Liver (tissue), 9 donors: Measurements from ENCODE around the gene SLCO2A1. TPM values are rescaled to one million over a fixed set of nuclear protein-coding genes. Genes with fewer than 3 reads are reported as not detected.

ENCODE experiments used
- DNase-seq: peaks from one replicate; pipeline ENCODE4 v3.0.0-alpha.2; 2017; ENCODE audit warnings: low spot score
- H3K27ac ChIP-seq, 2 donors: one replicate each; pipeline ENCODE4 v1.7.0; 2013; ENCODE audit warnings: inconsistent platforms in 2 of 2, low read length in 2 of 2, control low read depth in 1 of 2, low read depth in 1 of 2, mild to moderate bottlenecking in 1 of 2
- H3K27me3 ChIP-seq, 4 donors: one replicate each; pipeline versions ENCODE4 v1.6.1 to v1.7.0; 2013; ENCODE audit warnings: low read length in 3 of 4, inconsistent platforms in 1 of 4, mild to moderate bottlenecking in 1 of 4, moderate library complexity in 1 of 4; ENCODE audit not compliant: control insufficient read depth in 4 of 4, insufficient read depth in 4 of 4
- H3K36me3 ChIP-seq, 4 donors: one replicate each; pipeline versions ENCODE4 v1.6.1 to v1.7.0; 2013; ENCODE audit warnings: low read length in 3 of 4, mild to moderate bottlenecking in 3 of 4, low read depth in 1 of 4, moderate library complexity in 1 of 4; ENCODE audit not compliant: control insufficient read depth in 4 of 4, insufficient read depth in 3 of 4
- H3K4me1 ChIP-seq, 4 donors: one replicate each; pipeline versions ENCODE4 v1.6.1 to v1.7.0; 2013; ENCODE audit warnings: low read length in 3 of 4, mild to moderate bottlenecking in 3 of 4, moderate library complexity in 1 of 4; ENCODE audit not compliant: control insufficient read depth in 4 of 4, insufficient read depth in 4 of 4
- H3K4me3 ChIP-seq, 3 donors: one replicate each; pipeline versions ENCODE4 v1.6.1 to v1.7.0; 2013; ENCODE audit warnings: low read length in 3 of 3, control low read depth in 1 of 3, low read depth in 1 of 3, mild to moderate bottlenecking in 1 of 3
- H3K9ac ChIP-seq, 2 donors: one replicate each; pipeline ENCODE4 v1.7.0; 2013; ENCODE audit warnings: low read length in 2 of 2, mild to moderate bottlenecking in 2 of 2, moderate library complexity in 2 of 2, control low read depth in 1 of 2, low read depth in 1 of 2
- H3K9me3 ChIP-seq, 4 donors: one replicate each; pipeline versions ENCODE4 v1.6.1 to v1.7.0; 2013; ENCODE audit warnings: low read length in 3 of 4; ENCODE audit not compliant: control insufficient read depth in 4 of 4
- EGR1 ChIP-seq, 2 donors: IDR thresholded peaks; 2 replicates each; pipeline ENCODE4 v1.6.1; 2016 to 2018; ENCODE audit warnings: antibody characterized with exemption in 2 of 2, low read depth in 2 of 2
- FOXA1 ChIP-seq: IDR thresholded peaks from 2 replicates; pipeline ENCODE4 v1.6.1; 2016; ENCODE audit warnings: antibody characterized with exemption
- FOXA2 ChIP-seq: IDR thresholded peaks from 2 replicates; pipeline ENCODE4 v1.6.1; 2016; ENCODE audit warnings: antibody characterized with exemption
- GABPA ChIP-seq, 2 donors: IDR thresholded peaks in 1 of 2; conservative IDR thresholded peaks in 1 of 2; 2 replicates each; pipeline ENCODE4 v1.6.1; 2016; ENCODE audit warnings: antibody characterized with exemption in 2 of 2, mild to moderate bottlenecking in 1 of 2, moderate library complexity in 1 of 2
- HNF4A ChIP-seq, 2 donors: conservative IDR thresholded peaks; 2 replicates each; pipeline ENCODE4 v1.6.1; 2016; ENCODE audit warnings: antibody characterized with exemption in 2 of 2, mild to moderate bottlenecking in 2 of 2
- HNF4G ChIP-seq: IDR thresholded peaks from 2 replicates; pipeline ENCODE4 v1.6.1; 2016; ENCODE audit warnings: antibody characterized with exemption
- JUND ChIP-seq, 2 donors: IDR thresholded peaks; 2 replicates each; pipeline ENCODE4 v1.6.1; 2016; ENCODE audit warnings: antibody characterized with exemption in 2 of 2
- NR2F2 ChIP-seq: IDR thresholded peaks from 2 replicates; pipeline ENCODE4 v1.6.1; 2016; ENCODE audit warnings: antibody characterized with exemption
- RAD21 ChIP-seq, 2 donors: IDR thresholded peaks; 2 replicates each; pipeline ENCODE4 v1.6.1; 2016; ENCODE audit warnings: antibody characterized with exemption in 2 of 2, mild to moderate bottlenecking in 2 of 2
- RXRA ChIP-seq, 2 donors: IDR thresholded peaks; 2 replicates each; pipeline ENCODE4 v1.6.1; 2017 to 2018; ENCODE audit warnings: antibody characterized with exemption in 2 of 2, mild to moderate bottlenecking in 1 of 2
- SP1 ChIP-seq: IDR thresholded peaks from 2 replicates; pipeline ENCODE4 v1.6.1; 2018; ENCODE audit warnings: antibody characterized with exemption, mild to moderate bottlenecking
- TAF1 ChIP-seq: conservative IDR thresholded peaks from 2 replicates; pipeline ENCODE4 v1.6.1; 2016; ENCODE audit warnings: antibody characterized with exemption, mild to moderate bottlenecking
- YY1 ChIP-seq: IDR thresholded peaks from 2 replicates; pipeline ENCODE4 v1.6.1; 2016; ENCODE audit warnings: antibody characterized with exemption, mild to moderate bottlenecking
- WGBS: extraction: QIAGEN DNeasy Blood & Tissue Kit; methylation state at CpG from one replicate; pipeline ENCODE4 v1.1.7; 2013; 5-methylcytosine and 5-hydroxymethylcytosine counted together
- polyA plus RNA-seq, 2 donors: library from polyadenylated mRNA; stranded (reverse) in 1 of 2; unstranded in 1 of 2; fragments of 200-250 nt in 1 of 2; fragments of >200 nt in 1 of 2; fragmentation: Nextera tagmentation in 1 of 2; extraction: Ambion mirVana in 1 of 2; gene quantifications; one replicate each; pipeline versions ENCODE4 v1.2.1 to v1.2.3, GENCODE V29; 2013 to 2015
- total RNA-seq, 2 donors: library from RNA; depleted of rRNA; stranded (reverse); fragments of >200 nt; gene quantifications; one replicate each; pipeline ENCODE4 v1.2.3, GENCODE V29; 2014
- TF ChIP-seq, protein P1 (sequence below): IDR thresholded peaks from 2 replicates; pipeline ENCODE4 v1.6.1; 2016; ENCODE audit warnings: antibody characterized with exemption
- TF ChIP-seq, protein P2 (sequence below): IDR thresholded peaks from 2 replicates; pipeline ENCODE4 v1.6.1; 2016; ENCODE audit warnings: antibody characterized with exemption
- TF ChIP-seq, protein P3 (sequence below): fragments of 150-350 bp; IDR thresholded peaks from 2 replicates; pipeline ENCODE4 v1.5.1; 2017; ENCODE audit warnings: improper control_type of control experiment, low read depth, low read length; ENCODE audit not compliant: missing input control
- TF ChIP-seq, protein P4 (sequence below): IDR thresholded peaks from 2 replicates; pipeline ENCODE4 v1.6.1; 2016; ENCODE audit warnings: antibody characterized with exemption
- TF ChIP-seq, protein P5 (sequence below): IDR thresholded peaks from 2 replicates; pipeline ENCODE4 v1.6.1; 2016; ENCODE audit warnings: antibody characterized with exemption, mild to moderate bottlenecking
- donor health status: healthy.
- donor health status: healthy.
- donor health status: healthy.
- donor health status: healthy.
- donor health status: healthy.

Gene SLCO2A1
- total and polyA plus RNA-seq, 4 donors = 0.56 to 3.1 (median 2.2) TPM

DNA sequence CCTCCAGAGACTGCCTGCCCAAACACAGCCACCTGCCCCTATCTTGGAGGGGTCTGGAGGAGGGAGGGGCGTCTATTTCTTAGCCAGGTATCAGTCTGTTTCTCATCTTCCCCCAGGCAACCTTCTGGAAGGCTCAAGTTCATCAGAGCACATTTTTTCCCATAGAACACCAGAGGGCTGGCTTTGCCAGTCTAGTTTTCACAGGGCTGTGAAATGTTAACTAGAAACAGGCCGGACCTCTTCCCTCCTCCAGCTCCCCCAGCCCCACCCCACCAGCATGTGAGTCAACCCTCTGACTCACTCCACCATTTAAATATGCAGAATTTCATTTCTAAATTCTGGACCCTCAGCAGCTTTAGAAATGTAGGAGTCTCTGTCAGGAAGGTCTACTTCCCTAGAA is 66.9 kb downstream of the SLCO2A1 start:
- TF ChIP-seq GABPA (IDR thresholded peaks at IDR 0.05 in 1 of 2, conservative IDR thresholded peaks at IDR 0.05 in 1 of 2) (no peak), RXRA (IDR thresholded peaks at IDR 0.05) (no peak), HNF4G (no peak), EGR1 (IDR thresholded peaks at IDR 0.05; ENCODE audit: low read depth in 2 of 2) (no peak), HNF4A (conservative IDR thresholded peaks at IDR 0.05) (no peak), JUND (IDR thresholded peaks at IDR 0.05) (no peak), NR2F2 (no peak), TAF1 (no peak)
- TF ChIP-seq, protein P1, sequence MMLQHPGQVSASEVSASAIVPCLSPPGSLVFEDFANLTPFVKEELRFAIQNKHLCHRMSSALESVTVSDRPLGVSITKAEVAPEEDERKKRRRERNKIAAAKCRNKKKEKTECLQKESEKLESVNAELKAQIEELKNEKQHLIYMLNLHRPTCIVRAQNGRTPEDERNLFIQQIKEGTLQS = no peak
- TF ChIP-seq, protein P2, sequence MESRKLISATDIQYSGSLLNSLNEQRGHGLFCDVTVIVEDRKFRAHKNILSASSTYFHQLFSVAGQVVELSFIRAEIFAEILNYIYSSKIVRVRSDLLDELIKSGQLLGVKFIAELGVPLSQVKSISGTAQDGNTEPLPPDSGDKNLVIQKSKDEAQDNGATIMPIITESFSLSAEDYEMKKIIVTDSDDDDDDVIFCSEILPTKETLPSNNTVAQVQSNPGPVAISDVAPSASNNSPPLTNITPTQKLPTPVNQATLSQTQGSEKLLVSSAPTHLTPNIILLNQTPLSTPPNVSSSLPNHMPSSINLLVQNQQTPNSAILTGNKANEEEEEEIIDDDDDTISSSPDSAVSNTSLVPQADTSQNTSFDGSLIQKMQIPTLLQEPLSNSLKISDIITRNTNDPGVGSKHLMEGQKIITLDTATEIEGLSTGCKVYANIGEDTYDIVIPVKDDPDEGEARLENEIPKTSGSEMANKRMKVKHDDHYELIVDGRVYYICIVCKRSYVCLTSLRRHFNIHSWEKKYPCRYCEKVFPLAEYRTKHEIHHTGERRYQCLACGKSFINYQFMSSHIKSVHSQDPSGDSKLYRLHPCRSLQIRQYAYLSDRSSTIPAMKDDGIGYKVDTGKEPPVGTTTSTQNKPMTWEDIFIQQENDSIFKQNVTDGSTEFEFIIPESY = no peak
- TF ChIP-seq, protein P3, sequence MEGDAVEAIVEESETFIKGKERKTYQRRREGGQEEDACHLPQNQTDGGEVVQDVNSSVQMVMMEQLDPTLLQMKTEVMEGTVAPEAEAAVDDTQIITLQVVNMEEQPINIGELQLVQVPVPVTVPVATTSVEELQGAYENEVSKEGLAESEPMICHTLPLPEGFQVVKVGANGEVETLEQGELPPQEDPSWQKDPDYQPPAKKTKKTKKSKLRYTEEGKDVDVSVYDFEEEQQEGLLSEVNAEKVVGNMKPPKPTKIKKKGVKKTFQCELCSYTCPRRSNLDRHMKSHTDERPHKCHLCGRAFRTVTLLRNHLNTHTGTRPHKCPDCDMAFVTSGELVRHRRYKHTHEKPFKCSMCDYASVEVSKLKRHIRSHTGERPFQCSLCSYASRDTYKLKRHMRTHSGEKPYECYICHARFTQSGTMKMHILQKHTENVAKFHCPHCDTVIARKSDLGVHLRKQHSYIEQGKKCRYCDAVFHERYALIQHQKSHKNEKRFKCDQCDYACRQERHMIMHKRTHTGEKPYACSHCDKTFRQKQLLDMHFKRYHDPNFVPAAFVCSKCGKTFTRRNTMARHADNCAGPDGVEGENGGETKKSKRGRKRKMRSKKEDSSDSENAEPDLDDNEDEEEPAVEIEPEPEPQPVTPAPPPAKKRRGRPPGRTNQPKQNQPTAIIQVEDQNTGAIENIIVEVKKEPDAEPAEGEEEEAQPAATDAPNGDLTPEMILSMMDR = no peak
- H3K27me3 ChIP-seq = no peaks in the 10 kb centered on the region
- no peaks in the 10 kb centered on the region for H3K4me1 ChIP-seq
- H3K9ac ChIP-seq = no peak overlapping the region
- H3K36me3 ChIP-seq = no peaks in the 10 kb centered on the region
- no peak for DNase-seq
- H3K4me3 ChIP-seq = no peak overlapping the region
- 58% methylated on average over 2 of the region's 2 CpGs for WGBS
- no peak overlapping the region for H3K27ac ChIP-seq
- H3K9me3 ChIP-seq = no peaks in the 10 kb centered on the region

DNA sequence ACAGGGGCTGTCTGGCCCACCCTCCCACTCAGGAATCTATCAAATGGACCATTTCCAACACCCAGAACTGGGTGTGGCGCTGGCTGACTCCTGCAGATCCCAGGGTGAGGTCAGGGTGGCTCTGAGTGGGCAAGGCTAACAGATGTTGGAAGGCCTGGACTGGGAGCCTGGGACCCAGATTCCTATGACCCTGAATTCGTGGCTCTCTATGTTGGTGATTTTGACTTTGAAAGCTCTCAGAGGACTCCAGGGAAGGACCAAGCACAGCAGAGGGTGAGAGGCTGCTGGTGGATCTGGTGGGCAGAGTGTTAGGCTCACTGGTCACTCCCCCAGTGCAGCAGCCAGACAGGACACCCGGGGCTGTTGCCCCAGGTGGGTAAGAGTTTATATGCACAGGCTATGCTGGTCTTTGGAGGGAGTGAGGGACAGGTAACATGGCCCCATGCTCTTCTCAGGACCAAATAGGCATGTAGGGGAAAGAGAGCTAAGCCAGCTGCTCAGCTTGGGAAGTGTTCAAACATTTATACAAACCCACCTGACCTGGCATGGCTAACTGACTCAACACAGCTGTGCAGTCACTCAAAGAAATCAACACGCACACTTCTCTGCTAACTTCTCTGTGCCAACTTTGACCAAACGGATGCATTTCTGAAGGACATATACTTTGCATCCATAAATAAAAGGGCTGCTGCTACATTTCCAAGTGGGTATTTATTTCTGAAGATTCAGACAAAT is 71.5 kb downstream of the SLCO2A1 start:
- Histone ChIP-seq H3K4me3 (no peak overlapping the region), H3K4me1 (no peaks in the 10 kb centered on the region), H3K9me3 (no peaks in the 10 kb centered on the region), H3K27ac (no peak overlapping the region), H3K9ac (no peak overlapping the region), H3K27me3 (no peaks in the 10 kb centered on the region), H3K36me3 (no peaks in the 10 kb centered on the region)
- TF ChIP-seq, protein P2 = no peak
- TF ChIP-seq YY1 (no peak), GABPA (IDR thresholded peaks at IDR 0.05 in 1 of 2, conservative IDR thresholded peaks at IDR 0.05 in 1 of 2) (no peak), RAD21 (IDR thresholded peaks at IDR 0.05) (no peak), FOXA2 (no peak), SP1 (no peak), TAF1 (no peak), HNF4A (conservative IDR thresholded peaks at IDR 0.05) (no peak), FOXA1 (no peak), NR2F2 (no peak)
- TF ChIP-seq, protein P1 = no peak
- TF ChIP-seq, protein P4, sequence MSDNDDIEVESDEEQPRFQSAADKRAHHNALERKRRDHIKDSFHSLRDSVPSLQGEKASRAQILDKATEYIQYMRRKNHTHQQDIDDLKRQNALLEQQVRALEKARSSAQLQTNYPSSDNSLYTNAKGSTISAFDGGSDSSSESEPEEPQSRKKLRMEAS = no peak
- TF ChIP-seq, protein P5, sequence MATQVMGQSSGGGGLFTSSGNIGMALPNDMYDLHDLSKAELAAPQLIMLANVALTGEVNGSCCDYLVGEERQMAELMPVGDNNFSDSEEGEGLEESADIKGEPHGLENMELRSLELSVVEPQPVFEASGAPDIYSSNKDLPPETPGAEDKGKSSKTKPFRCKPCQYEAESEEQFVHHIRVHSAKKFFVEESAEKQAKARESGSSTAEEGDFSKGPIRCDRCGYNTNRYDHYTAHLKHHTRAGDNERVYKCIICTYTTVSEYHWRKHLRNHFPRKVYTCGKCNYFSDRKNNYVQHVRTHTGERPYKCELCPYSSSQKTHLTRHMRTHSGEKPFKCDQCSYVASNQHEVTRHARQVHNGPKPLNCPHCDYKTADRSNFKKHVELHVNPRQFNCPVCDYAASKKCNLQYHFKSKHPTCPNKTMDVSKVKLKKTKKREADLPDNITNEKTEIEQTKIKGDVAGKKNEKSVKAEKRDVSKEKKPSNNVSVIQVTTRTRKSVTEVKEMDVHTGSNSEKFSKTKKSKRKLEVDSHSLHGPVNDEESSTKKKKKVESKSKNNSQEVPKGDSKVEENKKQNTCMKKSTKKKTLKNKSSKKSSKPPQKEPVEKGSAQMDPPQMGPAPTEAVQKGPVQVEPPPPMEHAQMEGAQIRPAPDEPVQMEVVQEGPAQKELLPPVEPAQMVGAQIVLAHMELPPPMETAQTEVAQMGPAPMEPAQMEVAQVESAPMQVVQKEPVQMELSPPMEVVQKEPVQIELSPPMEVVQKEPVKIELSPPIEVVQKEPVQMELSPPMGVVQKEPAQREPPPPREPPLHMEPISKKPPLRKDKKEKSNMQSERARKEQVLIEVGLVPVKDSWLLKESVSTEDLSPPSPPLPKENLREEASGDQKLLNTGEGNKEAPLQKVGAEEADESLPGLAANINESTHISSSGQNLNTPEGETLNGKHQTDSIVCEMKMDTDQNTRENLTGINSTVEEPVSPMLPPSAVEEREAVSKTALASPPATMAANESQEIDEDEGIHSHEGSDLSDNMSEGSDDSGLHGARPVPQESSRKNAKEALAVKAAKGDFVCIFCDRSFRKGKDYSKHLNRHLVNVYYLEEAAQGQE = no peak
- TF ChIP-seq, protein P3 = no peak
- WGBS = 85% methylated on average over 5 of the region's 5 CpGs
- no peak for DNase-seq
